ENCODE measurements around the gene KCNE1. TPM values are rescaled to one million over a fixed set of nuclear protein-coding genes. Genes with fewer than 3 reads are reported as not detected.

The KCNE1 gene
- total RNA-seq, 1 experiment from 2014 or later = 0.14 TPM

DNA sequence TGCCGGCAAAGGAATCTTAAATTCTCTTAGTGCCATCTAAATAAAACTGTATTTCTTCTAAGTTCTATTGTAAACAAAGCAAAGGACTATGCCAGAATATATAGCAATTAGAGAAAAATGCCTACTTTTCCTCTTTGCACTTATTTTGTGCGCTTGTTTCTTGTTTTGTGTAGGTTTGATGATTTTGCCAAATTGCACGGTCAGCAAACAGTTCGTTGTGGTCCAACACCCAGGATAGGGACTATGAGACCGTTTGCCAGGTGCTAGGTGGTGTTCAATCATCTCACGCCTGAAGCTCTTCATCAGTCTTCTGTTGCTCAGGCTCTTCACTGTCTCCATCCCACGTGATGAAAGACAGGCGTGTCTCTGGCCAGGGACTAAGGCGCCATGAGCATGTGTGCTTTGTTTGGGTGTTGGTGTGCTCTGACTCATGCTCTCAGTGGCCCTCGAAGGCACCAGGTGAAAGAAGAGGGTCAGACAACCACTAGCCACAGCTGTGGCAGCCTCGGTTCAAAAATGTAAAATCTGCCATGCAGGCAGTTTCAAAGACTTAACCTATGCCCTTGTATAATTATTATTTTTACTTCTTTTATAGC lies 36.9 kb upstream of the KCNE1 start:
- TF ChIP-seq, protein P1, sequence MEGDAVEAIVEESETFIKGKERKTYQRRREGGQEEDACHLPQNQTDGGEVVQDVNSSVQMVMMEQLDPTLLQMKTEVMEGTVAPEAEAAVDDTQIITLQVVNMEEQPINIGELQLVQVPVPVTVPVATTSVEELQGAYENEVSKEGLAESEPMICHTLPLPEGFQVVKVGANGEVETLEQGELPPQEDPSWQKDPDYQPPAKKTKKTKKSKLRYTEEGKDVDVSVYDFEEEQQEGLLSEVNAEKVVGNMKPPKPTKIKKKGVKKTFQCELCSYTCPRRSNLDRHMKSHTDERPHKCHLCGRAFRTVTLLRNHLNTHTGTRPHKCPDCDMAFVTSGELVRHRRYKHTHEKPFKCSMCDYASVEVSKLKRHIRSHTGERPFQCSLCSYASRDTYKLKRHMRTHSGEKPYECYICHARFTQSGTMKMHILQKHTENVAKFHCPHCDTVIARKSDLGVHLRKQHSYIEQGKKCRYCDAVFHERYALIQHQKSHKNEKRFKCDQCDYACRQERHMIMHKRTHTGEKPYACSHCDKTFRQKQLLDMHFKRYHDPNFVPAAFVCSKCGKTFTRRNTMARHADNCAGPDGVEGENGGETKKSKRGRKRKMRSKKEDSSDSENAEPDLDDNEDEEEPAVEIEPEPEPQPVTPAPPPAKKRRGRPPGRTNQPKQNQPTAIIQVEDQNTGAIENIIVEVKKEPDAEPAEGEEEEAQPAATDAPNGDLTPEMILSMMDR (IDR thresholded peaks at IDR 0.05; ENCODE audit: unreplicated experiment) = no peak
- Mint-ChIP-seq H3K36me3 (ENCODE audit: insufficient read depth, unreplicated experiment) (no peaks in the 10 kb centered on the region), H3K9me3 (ENCODE audit: unreplicated experiment) (no peaks in the 10 kb centered on the region), H3K27me3 (ENCODE audit: insufficient read depth, unreplicated experiment) (no peaks in the 10 kb centered on the region), H3K27ac (ENCODE audit: low read depth, unreplicated experiment) (no peak overlapping the region), H3K4me1 (ENCODE audit: insufficient read depth, unreplicated experiment) (peaks cover 16% of the 10 kb centered on the region), H3K4me3 (ENCODE audit: unreplicated experiment) (no peak overlapping the region)
- BruUV-seq (replicated peaks) = no TSS peak
- intact Hi-C loops (cut with micrococcal nuclease) = loop anchor here (10.0 kb wide), 1 partner anchor 56 kb away; no protein-coding TSS in a partner anchor
- CTCF ChIA-PET = no interaction called here
- POLR2A ChIA-PET = interaction anchor here (2.1 kb wide), 1 partner anchor 22 kb away, joined by 5 read pairs; no protein-coding TSS in a partner anchor
- DNase-seq (ENCODE audit: unreplicated experiment) = peak; percentile 47

DNA sequence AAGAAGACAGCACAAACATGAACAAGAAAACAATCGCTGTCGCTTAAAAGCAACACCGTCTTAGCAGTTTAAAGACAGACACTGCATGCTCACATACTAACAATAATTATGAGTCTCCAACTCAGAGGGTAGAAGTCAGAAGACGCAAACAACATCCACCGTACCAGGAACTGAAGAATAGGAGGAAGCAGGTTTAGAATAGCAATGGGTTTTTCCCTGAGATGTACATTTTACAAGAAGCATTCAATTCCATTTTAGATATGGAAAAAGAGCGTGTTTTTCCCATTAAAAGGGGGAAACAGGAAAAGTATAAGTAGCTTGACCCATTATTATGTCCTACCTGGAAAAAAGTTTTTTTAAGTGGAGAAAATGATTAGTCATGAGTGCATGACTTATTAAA lies 34.5 kb upstream of the KCNE1 start:
- no peak for DNase-seq (ENCODE audit: unreplicated experiment)
- H3K36me3 Mint-ChIP-seq (ENCODE audit: insufficient read depth, unreplicated experiment) = no peaks in the 10 kb centered on the region
- H3K9me3 Mint-ChIP-seq (ENCODE audit: unreplicated experiment) = peaks cover 7% of the 10 kb centered on the region
- H3K27ac Mint-ChIP-seq (ENCODE audit: low read depth, unreplicated experiment) = no peak overlapping the region
- H3K4me3 Mint-ChIP-seq (ENCODE audit: unreplicated experiment) = no peak overlapping the region
- H3K27me3 Mint-ChIP-seq (ENCODE audit: insufficient read depth, unreplicated experiment) = no peaks in the 10 kb centered on the region
- peaks cover 12% of the 10 kb centered on the region for H3K4me1 Mint-ChIP-seq (ENCODE audit: insufficient read depth, unreplicated experiment)
- ChIA-PET POLR2A (no interaction called here), CTCF (no interaction called here)
- intact Hi-C loops (cut with micrococcal nuclease) = loop anchor here (10.0 kb wide), 1 partner anchor 58 kb away; no protein-coding TSS in a partner anchor
- no TSS peak for BruUV-seq (replicated peaks)
- TF ChIP-seq, protein P1 (IDR thresholded peaks at IDR 0.05; ENCODE audit: unreplicated experiment) = no peak

DNA sequence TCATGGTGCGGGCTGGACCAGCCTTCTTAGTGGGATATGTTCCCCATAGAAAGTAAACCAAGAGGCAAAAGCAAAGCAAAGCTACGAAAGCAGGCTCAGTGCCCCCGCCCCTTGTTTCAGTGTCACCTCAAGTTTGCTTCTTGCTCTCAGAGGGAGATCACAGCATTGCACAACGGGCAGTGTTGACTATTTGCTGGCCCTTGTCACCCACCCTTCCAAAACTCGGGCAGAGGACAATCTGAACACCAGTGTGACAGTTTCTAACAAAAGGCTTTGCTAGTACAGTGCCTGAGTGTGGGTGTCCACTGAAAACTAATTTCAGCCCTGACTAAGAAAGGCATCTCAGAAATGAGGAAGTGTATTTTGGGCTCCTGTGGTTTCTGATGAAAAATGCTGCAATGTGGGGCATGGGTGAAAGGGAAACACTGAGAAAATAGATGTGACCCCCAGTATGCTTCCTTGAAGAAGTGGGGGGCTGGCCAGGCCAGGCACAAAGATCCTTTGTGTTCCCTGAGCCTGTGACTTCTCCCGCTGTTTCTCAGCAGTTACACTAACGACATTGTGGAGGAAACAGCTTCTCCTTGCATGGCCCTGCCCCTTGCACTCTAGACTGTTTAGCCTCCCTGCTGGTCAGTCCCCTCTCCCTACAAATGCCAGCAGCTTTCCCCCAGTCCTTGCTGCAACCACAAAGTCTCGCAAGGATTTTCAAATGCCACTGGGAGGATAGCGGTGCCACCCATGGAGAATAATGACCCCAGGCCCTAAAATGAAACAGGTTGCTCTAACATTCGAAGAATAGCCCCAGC lies 33.3 kb upstream of the KCNE1 start:
- no peak for DNase-seq (ENCODE audit: unreplicated experiment)
- POLR2A ChIA-PET = no interaction called here
- CTCF ChIA-PET = interaction anchor here (1.0 to 1.2 kb wide), 3 partner anchors 19 to 57 kb away, joined by 3 to 4 read pairs (median 3); no protein-coding TSS in a partner anchor
- Mint-ChIP-seq H3K27ac (ENCODE audit: low read depth, unreplicated experiment) (peak overlapping the region; percentile 44), H3K4me1 (ENCODE audit: insufficient read depth, unreplicated experiment) (peaks cover 12% of the 10 kb centered on the region), H3K4me3 (ENCODE audit: unreplicated experiment) (no peak overlapping the region), H3K27me3 (ENCODE audit: insufficient read depth, unreplicated experiment) (no peaks in the 10 kb centered on the region), H3K9me3 (ENCODE audit: unreplicated experiment) (peaks cover 7% of the 10 kb centered on the region), H3K36me3 (ENCODE audit: insufficient read depth, unreplicated experiment) (no peaks in the 10 kb centered on the region)
- intact Hi-C loops (cut with micrococcal nuclease) = loop anchor here (10.0 kb wide), 1 partner anchor 60 kb away; no protein-coding TSS in a partner anchor
- no TSS peak for BruUV-seq (replicated peaks)
- TF ChIP-seq, protein P1 (IDR thresholded peaks at IDR 0.05; ENCODE audit: unreplicated experiment) = no peak

DNA sequence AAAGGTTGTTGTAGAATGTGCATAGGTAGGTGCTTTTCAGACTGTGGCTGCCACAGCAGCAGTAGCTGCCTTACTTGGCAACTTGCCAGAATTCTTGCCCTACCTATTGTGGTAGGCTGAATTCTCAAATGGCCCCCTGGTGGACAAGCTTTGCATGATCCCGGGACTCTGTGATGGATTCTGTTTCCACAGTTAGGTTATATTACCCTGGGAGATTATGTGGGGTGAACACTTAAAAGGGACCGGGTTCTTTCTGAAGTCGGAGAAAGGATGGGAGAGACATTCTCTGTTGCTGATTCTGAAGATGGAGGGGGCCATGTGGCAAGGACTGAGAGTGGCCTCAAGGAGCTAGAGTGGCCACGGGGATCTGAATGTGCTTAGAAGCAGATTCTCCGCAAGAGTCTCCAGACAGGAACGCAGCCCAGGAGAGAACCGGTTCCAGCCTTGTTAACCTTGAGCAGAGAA lies 32.1 kb upstream of the KCNE1 start:
- Mint-ChIP-seq H3K36me3 (ENCODE audit: insufficient read depth, unreplicated experiment) (no peaks in the 10 kb centered on the region), H3K4me3 (ENCODE audit: unreplicated experiment) (no peak overlapping the region), H3K9me3 (ENCODE audit: unreplicated experiment) (peaks cover 7% of the 10 kb centered on the region), H3K27ac (ENCODE audit: low read depth, unreplicated experiment) (no peak overlapping the region), H3K4me1 (ENCODE audit: insufficient read depth, unreplicated experiment) (peaks cover 10% of the 10 kb centered on the region), H3K27me3 (ENCODE audit: insufficient read depth, unreplicated experiment) (no peaks in the 10 kb centered on the region)
- TF ChIP-seq, protein P1 (IDR thresholded peaks at IDR 0.05; ENCODE audit: unreplicated experiment) = peak; percentile 66
- no TSS peak for BruUV-seq (replicated peaks)
- intact Hi-C loops (cut with micrococcal nuclease) = loop anchor here (1.0 to 10.0 kb wide), 2 partner anchors 17 to 61 kb away; no protein-coding TSS in a partner anchor
- peak; percentile 90 for DNase-seq (ENCODE audit: unreplicated experiment)
- CTCF ChIA-PET = interaction anchor here (0.5 to 1.4 kb wide), 9 partner anchors 10 to 74 kb away, joined by 3 to 6 read pairs (median 4); no protein-coding TSS in a partner anchor
- POLR2A ChIA-PET = interaction anchor here (1.1 kb wide), 1 partner anchor 17 kb away, joined by 5 read pairs; no protein-coding TSS in a partner anchor
